Skin epidermis (tissue), 12 donors: ENCODE data around the gene SETD5.

Experiments used
- H3K27ac ChIP-seq, 21 experiments: fragments of 200-600 bp; sonication (generic) in 11 of 21; one replicate each; pipeline ENCODE4 v1.5.0; 2020; ENCODE audit warnings: mild to moderate bottlenecking in 3 of 21, inconsistent platforms in 2 of 21, moderate library complexity in 2 of 21
- H3K4me3 ChIP-seq, 7 experiments: fragments of 200-600 bp; sonication (generic) in 2 of 7; one replicate each; pipeline ENCODE4 v1.5.0; 2020; ENCODE audit warnings: inconsistent platforms in 2 of 7, mild to moderate bottlenecking in 2 of 7, moderate library complexity in 1 of 7

The SETD5 gene

GRCh38 chr3:9386501-9387321 is 10.7 kb upstream of the SETD5 start:
- Histone ChIP-seq H3K4me3 (no peak overlapping the region), H3K27ac (peak overlapping the region in 2 of 21 experiments; percentile 11 to 46)

GRCh38 chr3:9387322-9387655 is 10.1 kb upstream of the SETD5 start:
- H3K4me3 ChIP-seq: no peak overlapping the region
- no peak overlapping the region for H3K27ac ChIP-seq

GRCh38 chr3:9388142-9388541 is 9.3 kb upstream of the SETD5 start:
- Histone ChIP-seq H3K27ac (no peak overlapping the region), H3K4me3 (no peak overlapping the region)

GRCh38 chr3:9388562-9389272 is 8.7 kb upstream of the SETD5 start:
- Histone ChIP-seq H3K4me3 (no peak overlapping the region), H3K27ac (no peak overlapping the region)

GRCh38 chr3:9390265-9390888 is 7.0 kb upstream of the SETD5 start:
- no peak overlapping the region for H3K4me3 ChIP-seq
- H3K27ac ChIP-seq: peak overlapping the region in 1 of 21 experiments; percentile 3

GRCh38 chr3:9392041-9392440 is 5.4 kb upstream of the SETD5 start:
- H3K4me3 ChIP-seq: no peak overlapping the region
- H3K27ac ChIP-seq: peak overlapping the region in 3 of 21 experiments; percentile 1 to 8 (median 4)

- H3K4me3 ChIP-seq: peak overlapping the region; percentile 75 to 92 (median 90)
- H3K27ac ChIP-seq: peak overlapping the region; percentile 79 to 100 (median 99)
Measured at GRCh38 chr3:9395570-9396300, 1.7 kb upstream of the SETD5 start.

GRCh38 chr3:9396301-9396631 is 1.1 kb upstream of the SETD5 start:
- Histone ChIP-seq H3K4me3 (peak overlapping the region; percentile 75 to 92 (median 90)), H3K27ac (peak overlapping the region; percentile 79 to 100 (median 99))

GRCh38 chr3:9396632-9397331 is 633 bp upstream of the SETD5 start:
- Histone ChIP-seq H3K27ac (peak overlapping the region; percentile 79 to 100 (median 99)), H3K4me3 (peak overlapping the region; percentile 75 to 92 (median 90))

GRCh38 chr3:9397906-9398699 is 688 bp downstream of the SETD5 start:
- H3K27ac ChIP-seq: peak overlapping the region; percentile 91 to 100 (median 99)
- peak overlapping the region; percentile 75 to 92 (median 90) for H3K4me3 ChIP-seq

GRCh38 chr3:9398700-9399336 is 1.4 kb downstream of the SETD5 start:
- peak overlapping the region; percentile 75 to 92 (median 90) for H3K4me3 ChIP-seq
- H3K27ac ChIP-seq: peak overlapping the region; percentile 91 to 100 (median 99)

- Histone ChIP-seq H3K27ac (peak overlapping the region in 19 of 21 experiments; percentile 91 to 100 (median 99)), H3K4me3 (peak overlapping the region; percentile 75 to 92 (median 90))
Measured at GRCh38 chr3:9399337-9399703, 1.9 kb downstream of the SETD5 start.

- H3K27ac ChIP-seq: peak overlapping the region in 20 of 21 experiments; percentile 13 to 100 (median 99)
- H3K4me3 ChIP-seq: peak overlapping the region; percentile 75 to 92 (median 90)
Measured at GRCh38 chr3:9399746-9400145, 2.3 kb downstream of the SETD5 start.

- Histone ChIP-seq H3K4me3 (peak overlapping the region in 1 of 7 experiments; percentile 90), H3K27ac (peak overlapping the region in 10 of 21 experiments; percentile 30 to 100 (median 99))
Measured at GRCh38 chr3:9400616-9401015, 3.2 kb downstream of the SETD5 start.

- Histone ChIP-seq H3K27ac (peak overlapping the region in 5 of 21 experiments; percentile 5 to 57 (median 35)), H3K4me3 (no peak overlapping the region)
Measured at GRCh38 chr3:9401986-9402385, 4.6 kb downstream of the SETD5 start.

- peak overlapping the region in 5 of 21 experiments; percentile 5 to 57 (median 35) for H3K27ac ChIP-seq
- no peak overlapping the region for H3K4me3 ChIP-seq
Measured at GRCh38 chr3:9402410-9403228, 5.2 kb downstream of the SETD5 start.

GRCh38 chr3:9403463-9403862 is 6.0 kb downstream of the SETD5 start:
- peak overlapping the region in 2 of 21 experiments; percentile 35 for H3K27ac ChIP-seq
- H3K4me3 ChIP-seq: no peak overlapping the region
